VCaP (cell line): ENCODE results near the gene NCKAP1.

Experiments used
- H3K27ac ChIP-seq: fragments of 450-650 bp; 2 replicates; pipeline ENCODE4 v1.5.1; 2017
- TF ChIP-seq, protein P1 (sequence below): fragments of 450-650 bp; conservative IDR thresholded peaks from 2 replicates; pipeline ENCODE4 v1.5.1; 2017; ENCODE audit warnings: mild to moderate bottlenecking, moderate library complexity

Gene NCKAP1

DNA sequence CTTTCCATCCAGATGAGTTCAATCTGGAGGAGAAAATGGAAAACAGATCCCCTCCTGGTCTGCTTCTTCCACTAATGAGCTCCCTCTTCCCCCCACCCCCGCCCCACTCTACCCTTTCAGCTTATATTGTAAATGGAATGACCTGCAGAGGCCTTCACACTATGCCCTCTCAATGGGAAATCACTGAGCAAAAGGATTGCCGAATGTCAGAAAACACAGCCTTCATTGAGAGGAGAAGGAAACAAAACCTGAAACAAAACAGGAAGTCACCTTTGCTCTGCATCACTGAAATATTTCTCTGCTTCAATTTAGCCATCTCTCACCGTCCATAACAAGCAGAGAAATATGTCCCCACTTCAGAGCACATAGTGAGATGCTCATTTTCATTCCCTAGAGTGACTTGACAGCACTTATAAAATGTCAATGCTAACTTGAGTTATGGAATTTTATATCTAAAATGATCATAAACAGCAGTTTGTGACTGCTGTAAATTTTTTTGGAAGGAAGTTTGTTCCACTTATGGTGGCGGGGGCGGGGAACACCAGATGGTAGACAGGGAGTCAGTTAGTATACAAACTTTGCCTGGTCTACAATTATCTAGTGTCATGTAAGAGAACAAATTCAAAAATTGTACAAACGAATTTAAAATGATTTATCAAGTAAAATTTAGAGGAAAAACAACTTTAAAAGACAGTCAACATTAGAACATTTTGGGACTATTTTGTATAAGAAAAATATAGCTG lies 170.0 kb downstream of the NCKAP1 start:
- TF ChIP-seq, protein P1, sequence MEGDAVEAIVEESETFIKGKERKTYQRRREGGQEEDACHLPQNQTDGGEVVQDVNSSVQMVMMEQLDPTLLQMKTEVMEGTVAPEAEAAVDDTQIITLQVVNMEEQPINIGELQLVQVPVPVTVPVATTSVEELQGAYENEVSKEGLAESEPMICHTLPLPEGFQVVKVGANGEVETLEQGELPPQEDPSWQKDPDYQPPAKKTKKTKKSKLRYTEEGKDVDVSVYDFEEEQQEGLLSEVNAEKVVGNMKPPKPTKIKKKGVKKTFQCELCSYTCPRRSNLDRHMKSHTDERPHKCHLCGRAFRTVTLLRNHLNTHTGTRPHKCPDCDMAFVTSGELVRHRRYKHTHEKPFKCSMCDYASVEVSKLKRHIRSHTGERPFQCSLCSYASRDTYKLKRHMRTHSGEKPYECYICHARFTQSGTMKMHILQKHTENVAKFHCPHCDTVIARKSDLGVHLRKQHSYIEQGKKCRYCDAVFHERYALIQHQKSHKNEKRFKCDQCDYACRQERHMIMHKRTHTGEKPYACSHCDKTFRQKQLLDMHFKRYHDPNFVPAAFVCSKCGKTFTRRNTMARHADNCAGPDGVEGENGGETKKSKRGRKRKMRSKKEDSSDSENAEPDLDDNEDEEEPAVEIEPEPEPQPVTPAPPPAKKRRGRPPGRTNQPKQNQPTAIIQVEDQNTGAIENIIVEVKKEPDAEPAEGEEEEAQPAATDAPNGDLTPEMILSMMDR: no peak
- H3K27ac ChIP-seq: no peak overlapping the region

DNA sequence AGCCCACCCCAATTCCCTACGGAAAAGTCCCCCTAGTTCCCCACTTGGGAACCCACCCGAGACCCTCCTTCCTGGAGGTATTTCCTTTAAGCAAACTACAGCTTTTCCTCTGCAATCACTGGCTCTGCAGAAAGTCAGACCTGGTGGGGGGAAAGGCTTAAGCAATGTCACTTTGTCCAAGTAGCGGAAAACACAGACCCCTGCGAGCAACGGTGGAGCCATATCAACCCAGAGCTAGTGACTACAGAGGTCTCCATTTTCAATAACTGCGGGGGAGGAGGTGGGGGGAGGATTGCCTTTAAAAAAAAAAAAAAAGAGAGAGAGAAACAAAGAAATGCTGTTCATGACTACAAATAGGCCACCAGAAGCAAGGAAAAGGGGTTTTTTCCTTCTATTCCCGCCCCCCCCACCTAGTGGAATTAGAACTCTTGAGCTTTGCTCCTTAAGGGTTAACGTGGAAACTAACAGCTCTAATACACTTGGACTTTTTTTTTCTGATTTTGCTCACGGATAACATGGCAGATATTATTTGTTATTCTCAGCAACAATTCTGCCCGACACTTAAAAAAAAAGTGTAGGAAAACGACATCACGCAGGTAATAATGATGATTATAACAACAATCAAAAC lies 170.7 kb downstream of the NCKAP1 start:
- no peak overlapping the region for H3K27ac ChIP-seq
- TF ChIP-seq, protein P1: no peak

DNA sequence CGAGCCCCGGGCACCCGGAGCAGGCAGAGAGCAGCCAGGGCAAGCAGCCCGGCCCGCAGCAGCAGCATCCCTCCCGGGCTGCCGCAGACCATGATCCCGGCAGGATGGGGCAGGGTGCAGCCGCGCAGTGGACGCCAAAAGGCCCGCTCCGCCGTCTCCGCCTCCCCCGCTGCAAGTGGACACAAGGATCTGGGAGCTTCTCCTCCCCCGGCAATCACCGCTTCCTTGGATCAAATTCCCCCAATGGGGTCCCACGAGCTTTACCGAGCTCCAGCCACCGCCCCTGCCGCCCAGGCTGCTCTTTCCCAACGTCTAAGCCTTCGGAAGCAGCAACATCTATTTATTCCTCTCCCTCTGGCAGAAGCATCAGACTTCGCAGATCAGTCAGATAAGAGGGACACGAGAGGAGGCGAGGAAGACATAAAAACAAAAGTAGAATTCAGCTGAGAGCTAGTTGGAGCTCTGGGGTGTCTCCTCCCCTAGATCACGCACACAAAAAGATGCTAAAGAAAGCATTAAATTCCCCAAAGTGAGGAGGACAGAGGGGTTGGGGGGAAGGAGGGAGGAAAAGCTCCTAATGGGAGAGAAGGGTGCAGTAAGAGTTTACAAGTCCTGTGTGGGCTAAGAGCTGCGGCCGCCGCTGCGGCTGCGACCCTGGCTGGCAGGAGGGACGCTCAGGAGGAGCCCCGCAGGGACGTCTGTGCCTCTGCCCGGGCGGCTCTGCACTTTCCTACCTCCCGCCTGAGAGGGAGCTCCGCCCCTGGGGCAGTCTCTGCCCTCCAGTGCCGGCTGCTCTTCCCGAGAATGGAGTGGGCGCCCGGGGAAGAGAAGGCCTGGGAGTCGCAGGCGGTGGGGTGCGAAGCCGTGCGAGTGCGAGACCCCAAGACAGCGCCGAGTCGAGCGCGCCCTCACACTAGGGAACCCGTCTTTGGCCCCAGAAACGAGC lies 171.5 kb downstream of the NCKAP1 start, which contains the start of gene FRZB:
TSS of gene FRZB (minus strand) at position 177 of the 946 bp plus-strand sequence. CDS start at position 92, 85 bp downstream.
- TF ChIP-seq, protein P1: no peak
- H3K27ac ChIP-seq: no peak within 1 kb of the TSS

DNA sequence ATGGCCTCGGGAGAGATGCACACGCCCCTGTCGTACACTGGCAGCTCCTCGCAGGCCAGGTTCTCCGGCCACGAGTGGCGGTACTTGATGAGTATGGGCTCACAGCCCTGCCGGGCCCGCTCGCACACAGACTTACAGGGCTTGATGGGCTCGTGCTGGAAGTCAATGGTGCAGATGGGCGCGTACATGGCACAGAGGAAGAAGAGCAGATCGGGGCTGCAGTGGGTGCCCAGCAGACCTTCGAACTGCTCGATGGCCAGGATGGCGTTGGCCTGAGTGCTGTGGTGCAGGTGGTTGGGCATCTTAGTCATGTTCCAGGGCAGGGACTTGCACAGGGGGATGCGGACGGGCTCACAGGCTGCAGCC lies 172.2 kb downstream of the NCKAP1 start:
- no peak overlapping the region for H3K27ac ChIP-seq
- TF ChIP-seq, protein P1: no peak

DNA sequence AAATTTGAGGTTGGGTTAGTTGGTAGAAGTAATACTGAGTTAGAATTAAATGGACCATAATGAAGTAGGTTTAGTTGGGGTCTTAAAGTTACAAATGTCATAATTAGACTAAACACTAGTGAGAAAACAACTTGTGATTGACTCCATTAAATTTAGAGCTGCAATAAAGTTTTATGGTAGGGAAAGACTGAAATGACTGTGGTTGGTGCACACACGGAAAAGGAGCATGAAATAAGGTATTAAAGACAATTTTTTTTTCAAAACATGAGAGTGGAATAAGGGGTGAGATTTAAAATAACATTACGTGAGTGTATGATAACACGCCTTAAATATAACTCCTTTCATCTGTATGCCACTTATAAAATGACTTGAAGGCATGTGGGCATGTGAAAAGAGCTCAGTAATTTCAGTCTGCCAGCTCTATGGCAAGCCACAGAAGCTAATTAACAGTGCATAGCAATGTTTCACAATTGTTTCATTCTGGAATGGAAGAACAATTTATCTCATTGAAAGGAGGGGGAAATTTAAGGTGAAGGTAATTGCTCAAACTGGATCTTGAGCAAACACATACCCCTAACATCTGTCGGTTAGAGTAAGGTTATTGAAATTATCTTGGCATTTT lies 173.2 kb downstream of the NCKAP1 start:
- no peak overlapping the region for H3K27ac ChIP-seq
- TF ChIP-seq, protein P1: no peak

DNA sequence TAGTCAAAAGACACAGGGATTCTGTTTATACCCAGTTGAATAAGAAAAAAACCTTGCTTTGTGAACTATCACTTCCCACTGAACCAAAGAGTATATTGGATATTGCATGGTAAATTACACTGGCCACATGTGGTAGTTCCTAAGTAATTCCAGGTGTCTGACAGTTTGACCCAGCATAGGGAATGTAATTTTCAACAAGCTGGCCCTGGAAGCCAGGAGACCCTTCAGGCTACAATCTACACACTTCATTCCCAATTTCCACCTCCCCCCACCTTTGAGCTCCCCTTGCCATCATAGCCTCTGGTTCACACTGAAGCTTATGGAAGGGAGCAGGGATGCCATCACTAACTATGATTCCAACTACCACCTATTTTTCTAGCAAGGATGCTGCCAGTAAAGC lies 174.6 kb downstream of the NCKAP1 start:
- TF ChIP-seq, protein P1: no peak
- H3K27ac ChIP-seq: no peak overlapping the region
